ENCODE measurements around the gene PDE3B. TPM values are rescaled to one million over a fixed set of nuclear protein-coding genes. Genes with fewer than 3 reads are reported as not detected.

Gene PDE3B
- total RNA-seq, 2 donors from 2014 or later, result 21.5 to 23.6 TPM

- H3K9ac ChIP-seq (ENCODE audit: low read depth in 2 of 2, low read length in 2 of 2), result peak overlapping the region; percentile 68 to 82
- no peaks in the 10 kb centered on the region for H3K9me3 ChIP-seq
- H3K4me1 ChIP-seq, result no peaks in the 10 kb centered on the region
- H3K36me3 ChIP-seq, result no peaks in the 10 kb centered on the region
- intact Hi-C loops (cut with DNase I), result loop anchor here (10.0 kb wide), 2 partner anchors 98 to 252 kb away; partner anchors contain the start of gene CYP2R1
- DNase-seq, result no peak
- H3K27ac ChIP-seq, result no peak overlapping the region
- H3K27me3 ChIP-seq, result no peaks in the 10 kb centered on the region
- TF ChIP-seq, protein P1, sequence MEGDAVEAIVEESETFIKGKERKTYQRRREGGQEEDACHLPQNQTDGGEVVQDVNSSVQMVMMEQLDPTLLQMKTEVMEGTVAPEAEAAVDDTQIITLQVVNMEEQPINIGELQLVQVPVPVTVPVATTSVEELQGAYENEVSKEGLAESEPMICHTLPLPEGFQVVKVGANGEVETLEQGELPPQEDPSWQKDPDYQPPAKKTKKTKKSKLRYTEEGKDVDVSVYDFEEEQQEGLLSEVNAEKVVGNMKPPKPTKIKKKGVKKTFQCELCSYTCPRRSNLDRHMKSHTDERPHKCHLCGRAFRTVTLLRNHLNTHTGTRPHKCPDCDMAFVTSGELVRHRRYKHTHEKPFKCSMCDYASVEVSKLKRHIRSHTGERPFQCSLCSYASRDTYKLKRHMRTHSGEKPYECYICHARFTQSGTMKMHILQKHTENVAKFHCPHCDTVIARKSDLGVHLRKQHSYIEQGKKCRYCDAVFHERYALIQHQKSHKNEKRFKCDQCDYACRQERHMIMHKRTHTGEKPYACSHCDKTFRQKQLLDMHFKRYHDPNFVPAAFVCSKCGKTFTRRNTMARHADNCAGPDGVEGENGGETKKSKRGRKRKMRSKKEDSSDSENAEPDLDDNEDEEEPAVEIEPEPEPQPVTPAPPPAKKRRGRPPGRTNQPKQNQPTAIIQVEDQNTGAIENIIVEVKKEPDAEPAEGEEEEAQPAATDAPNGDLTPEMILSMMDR (IDR thresholded peaks at IDR 0.05), result no peak
- peak overlapping the region; percentile 88 for H3K4me3 ChIP-seq
Measured at GRCh38 chr11:14642873-14643696, 519 bp upstream of the PDE3B start.

DNA sequence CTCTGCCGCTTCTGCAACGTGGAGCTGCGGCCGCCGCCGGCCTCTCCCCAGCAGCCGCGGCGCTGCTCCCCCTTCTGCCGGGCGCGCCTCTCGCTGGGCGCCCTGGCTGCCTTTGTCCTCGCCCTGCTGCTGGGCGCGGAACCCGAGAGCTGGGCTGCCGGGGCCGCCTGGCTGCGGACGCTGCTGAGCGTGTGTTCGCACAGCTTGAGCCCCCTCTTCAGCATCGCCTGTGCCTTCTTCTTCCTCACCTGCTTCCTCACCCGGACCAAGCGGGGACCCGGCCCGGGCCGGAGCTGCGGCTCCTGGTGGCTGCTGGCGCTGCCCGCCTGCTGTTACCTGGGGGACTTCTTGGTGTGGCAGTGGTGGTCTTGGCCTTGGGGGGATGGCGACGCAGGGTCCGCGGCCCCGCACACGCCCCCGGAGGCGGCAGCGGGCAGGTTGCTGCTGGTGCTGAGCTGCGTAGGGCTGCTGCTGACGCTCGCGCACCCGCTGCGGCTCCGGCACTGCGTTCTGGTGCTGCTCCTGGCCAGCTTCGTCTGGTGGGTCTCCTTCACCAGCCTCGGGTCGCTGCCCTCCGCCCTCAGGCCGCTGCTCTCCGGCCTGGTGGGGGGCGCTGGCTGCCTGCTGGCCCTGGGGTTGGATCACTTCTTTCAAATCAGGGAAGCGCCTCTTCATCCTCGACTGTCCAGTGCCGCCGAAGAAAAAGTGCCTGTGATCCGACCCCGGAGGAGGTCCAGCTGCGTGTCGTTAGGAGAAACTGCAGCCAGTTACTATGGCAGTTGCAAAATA is 816 bp downstream of the PDE3B start:
- Histone ChIP-seq H3K9me3 (no peaks in the 10 kb centered on the region), H3K4me1 (no peaks in the 10 kb centered on the region), H3K9ac (ENCODE audit: low read depth in 2 of 2, low read length in 2 of 2) (peak overlapping the region; percentile 82 to 95), H3K36me3 (no peaks in the 10 kb centered on the region), H3K27me3 (no peaks in the 10 kb centered on the region), H3K27ac (peak overlapping the region; percentile 92), H3K4me3 (peak overlapping the region; percentile 88)
- intact Hi-C loops (cut with DNase I), result loop anchor here (10.0 kb wide), 2 partner anchors 100 to 250 kb away; partner anchors contain the start of gene CYP2R1
- peak; percentile 52 for DNase-seq
- TF ChIP-seq, protein P1 (IDR thresholded peaks at IDR 0.05), result no peak

DNA sequence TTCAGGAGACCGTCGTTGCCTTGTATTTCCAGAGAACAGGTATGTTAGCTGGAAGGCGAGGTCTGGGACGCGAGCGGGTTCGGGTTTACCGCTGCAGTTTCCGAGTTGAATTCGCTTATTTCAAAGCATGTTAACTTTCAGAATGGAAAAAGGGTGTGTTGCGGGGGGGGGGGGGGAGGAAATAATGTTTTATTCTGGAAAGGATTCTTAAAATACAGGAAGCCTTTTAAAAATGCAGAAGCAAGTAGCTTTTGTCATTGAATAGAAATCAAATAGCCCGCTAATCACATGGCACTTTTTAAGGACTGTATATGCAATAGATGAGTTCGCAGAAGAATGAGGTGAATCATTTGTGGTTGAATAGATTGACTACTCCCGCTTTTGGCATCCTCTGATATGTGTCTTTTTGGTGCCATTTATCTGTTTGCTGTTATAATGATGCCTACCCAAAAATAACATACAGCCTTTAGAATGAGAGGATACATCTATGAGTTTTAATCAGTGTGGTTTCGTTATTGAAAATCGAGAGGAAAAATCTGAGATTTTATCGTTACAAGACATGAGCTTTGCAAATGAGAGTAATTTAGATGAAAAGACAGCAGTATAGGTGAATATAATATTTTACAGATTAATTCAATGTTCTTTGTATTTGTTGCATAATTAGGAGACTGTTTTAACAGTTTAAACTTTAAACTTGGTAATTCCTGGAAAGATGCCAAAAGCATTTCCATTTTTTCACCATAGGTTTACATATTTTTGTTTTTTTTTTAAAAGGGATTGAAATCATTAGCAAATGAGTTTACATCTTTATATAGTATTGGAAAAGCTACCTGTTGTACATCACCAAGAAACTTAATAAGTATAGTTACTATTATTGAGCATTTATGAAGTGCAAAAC is 1.7 kb downstream of the PDE3B start:
- peak overlapping the region; percentile 82 to 95 for H3K9ac ChIP-seq (ENCODE audit: low read depth in 2 of 2, low read length in 2 of 2)
- intact Hi-C loops (cut with DNase I), result loop anchor here (10.0 kb wide), 2 partner anchors 100 to 250 kb away; partner anchors contain the start of gene CYP2R1

DNA sequence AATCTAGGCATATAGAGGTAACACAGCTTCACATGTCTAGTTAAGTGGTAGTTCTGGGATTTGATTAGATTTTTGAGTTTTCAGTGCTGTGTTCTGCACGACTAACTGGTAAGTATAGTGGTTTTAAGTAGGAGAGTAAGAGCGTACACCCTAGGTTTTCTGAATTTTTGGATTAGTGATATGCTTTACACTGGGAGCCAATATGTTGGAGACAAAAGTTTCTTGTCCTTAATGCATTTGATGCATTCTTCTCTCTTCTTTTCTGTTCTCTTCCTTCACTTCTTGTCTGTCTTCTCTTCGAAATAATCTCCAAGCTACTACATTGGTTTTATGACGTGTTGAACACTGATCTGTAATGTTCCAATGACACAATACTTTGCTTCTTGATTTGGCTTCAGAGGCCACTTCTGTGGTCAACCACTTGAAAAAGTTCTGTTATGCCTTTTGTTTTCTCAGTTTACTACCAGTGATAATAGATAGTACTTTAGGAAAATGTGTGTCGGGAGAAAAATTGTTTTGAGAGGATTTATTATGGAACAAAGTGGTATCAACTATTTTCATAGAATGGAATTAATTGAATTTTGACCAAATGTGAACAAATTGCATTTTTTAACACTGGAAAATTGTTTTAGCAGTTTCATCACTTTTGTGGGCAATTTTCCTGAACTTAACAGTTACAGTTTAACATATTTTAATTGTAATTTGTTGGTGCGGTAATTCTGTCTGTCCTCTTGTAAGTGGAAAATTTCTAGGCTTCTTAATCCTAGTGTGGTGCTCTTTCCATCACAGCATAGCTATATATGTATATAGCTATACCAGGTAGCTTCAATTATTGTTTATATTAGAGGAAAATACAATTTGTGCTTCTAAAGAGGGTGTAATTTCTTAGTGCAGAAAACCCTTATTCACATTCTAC is 2.6 kb downstream of the PDE3B start:
- H3K9me3 ChIP-seq, result no peaks in the 10 kb centered on the region
- H3K27ac ChIP-seq, result no peak overlapping the region
- H3K4me3 ChIP-seq, result peak overlapping the region; percentile 88
- TF ChIP-seq, protein P1 (IDR thresholded peaks at IDR 0.05), result no peak
- no peak for DNase-seq
- peak overlapping the region in 1 of 2 donors; percentile 95 for H3K9ac ChIP-seq (ENCODE audit: low read depth in 2 of 2, low read length in 2 of 2)
- no peaks in the 10 kb centered on the region for H3K27me3 ChIP-seq
- no peaks in the 10 kb centered on the region for H3K36me3 ChIP-seq
- H3K4me1 ChIP-seq, result no peaks in the 10 kb centered on the region
- intact Hi-C loops (cut with DNase I), result loop anchor here (10.0 kb wide), 2 partner anchors 101 to 249 kb away; partner anchors contain the start of gene CYP2R1

More for the DNA sequence above, 1.7 kb downstream of the PDE3B start:
- DNase-seq, result no peak
- Histone ChIP-seq H3K27me3 (no peaks in the 10 kb centered on the region), H3K27ac (peak overlapping the region; percentile 92), H3K4me1 (no peaks in the 10 kb centered on the region), H3K9me3 (no peaks in the 10 kb centered on the region), H3K36me3 (no peaks in the 10 kb centered on the region), H3K4me3 (peak overlapping the region; percentile 88)
- TF ChIP-seq, protein P1 (IDR thresholded peaks at IDR 0.05), result no peak

Data from colonic mucosa (tissue), 4 donors.